ENCODE data around the gene THOP1. TPM values are rescaled to one million over a fixed set of nuclear protein-coding genes. Genes with fewer than 3 reads are reported as not detected.

The THOP1 gene
- 10 to 100 TPM; 33.9 to 45.8 TPM for total RNA-seq

DNA sequence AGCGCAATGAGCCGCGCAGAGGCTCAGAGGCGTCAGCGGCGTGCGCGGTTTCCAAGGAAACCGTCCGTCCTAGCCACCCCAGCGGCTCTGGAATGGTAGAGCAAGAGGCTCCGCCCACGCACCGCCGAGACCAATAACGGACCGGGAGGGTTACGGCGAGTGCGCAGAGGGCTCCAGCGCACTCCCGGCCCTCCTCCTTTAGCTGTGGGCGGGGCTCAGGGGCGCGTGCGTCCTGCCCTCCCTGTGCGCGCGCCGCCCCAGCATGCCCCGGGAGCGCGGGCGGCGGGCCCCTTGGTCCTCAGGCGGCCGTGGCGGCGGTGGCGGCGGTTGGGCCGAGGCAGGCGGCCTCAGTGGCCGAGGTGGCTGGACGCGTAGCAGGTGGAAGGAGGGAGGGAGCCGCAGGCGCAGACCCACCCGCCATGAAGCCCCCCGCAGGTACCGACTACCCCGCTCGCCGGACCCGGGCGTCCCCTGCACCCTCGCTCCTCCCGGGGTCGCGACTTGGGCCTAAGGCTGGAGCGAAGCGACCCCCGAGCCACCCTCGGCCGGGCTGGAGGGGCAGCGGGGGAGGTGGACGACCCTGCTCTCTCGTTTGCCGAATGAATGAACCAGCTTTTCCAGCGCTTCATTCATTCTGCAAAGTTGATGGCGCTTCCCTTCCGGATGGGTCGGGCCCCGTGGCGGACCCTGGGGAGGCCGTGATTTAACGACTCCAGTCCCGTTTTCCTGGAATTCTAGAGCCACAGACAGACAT lies at the start of gene THOP1:
THOP1 (plus strand) TSS at position 260 of the 754 bp plus-strand sequence; CDS start at position 420, 160 bp downstream.
- H3K9me3 ChIP-seq: no peaks in the 10 kb centered on the region
- peaks cover 0 to 46% of the 10 kb centered on the region in 2 donors for H3K4me1 ChIP-seq
- TF ChIP-seq, protein P1, sequence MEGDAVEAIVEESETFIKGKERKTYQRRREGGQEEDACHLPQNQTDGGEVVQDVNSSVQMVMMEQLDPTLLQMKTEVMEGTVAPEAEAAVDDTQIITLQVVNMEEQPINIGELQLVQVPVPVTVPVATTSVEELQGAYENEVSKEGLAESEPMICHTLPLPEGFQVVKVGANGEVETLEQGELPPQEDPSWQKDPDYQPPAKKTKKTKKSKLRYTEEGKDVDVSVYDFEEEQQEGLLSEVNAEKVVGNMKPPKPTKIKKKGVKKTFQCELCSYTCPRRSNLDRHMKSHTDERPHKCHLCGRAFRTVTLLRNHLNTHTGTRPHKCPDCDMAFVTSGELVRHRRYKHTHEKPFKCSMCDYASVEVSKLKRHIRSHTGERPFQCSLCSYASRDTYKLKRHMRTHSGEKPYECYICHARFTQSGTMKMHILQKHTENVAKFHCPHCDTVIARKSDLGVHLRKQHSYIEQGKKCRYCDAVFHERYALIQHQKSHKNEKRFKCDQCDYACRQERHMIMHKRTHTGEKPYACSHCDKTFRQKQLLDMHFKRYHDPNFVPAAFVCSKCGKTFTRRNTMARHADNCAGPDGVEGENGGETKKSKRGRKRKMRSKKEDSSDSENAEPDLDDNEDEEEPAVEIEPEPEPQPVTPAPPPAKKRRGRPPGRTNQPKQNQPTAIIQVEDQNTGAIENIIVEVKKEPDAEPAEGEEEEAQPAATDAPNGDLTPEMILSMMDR (IDR thresholded peaks at IDR 0.05): peak in 1 of 2 donors; percentile 21
- peaks cover 2% of the 10 kb centered on the region for H3K36me3 ChIP-seq
- no peaks in the 10 kb centered on the region for H3K27me3 ChIP-seq
- H3K27ac ChIP-seq: peak within 1 kb of the TSS; percentile 78 to 81
- DNase-seq (ENCODE audit: low spot score): peak; percentile 96
- H3K4me3 ChIP-seq: peak within 1 kb of the TSS; percentile 83 to 97

- no peak overlapping the region for H3K4me3 ChIP-seq
- peaks cover 15% of the 10 kb centered on the region for H3K36me3 ChIP-seq
These were observed 48.6 kb upstream of the THOP1 start for GRCh38 chr19:2736550-2737190.

GRCh38 chr19:2739602-2740313 lies 45.5 kb upstream of the THOP1 start, which contains the start of gene SLC39A3:
Gene SLC39A3, minus strand, starts transcription at chr19:2740017. Its CDS starts 2,760 bp downstream, at chr19:2737257.
- Histone ChIP-seq H3K27ac (peak within 1 kb of the TSS; percentile 63 to 82), H3K36me3 (peaks cover 15% of the 10 kb centered on the region), H3K27me3 (no peaks in the 10 kb centered on the region), H3K4me1 (peaks cover 0 to 8% of the 10 kb centered on the region in 2 donors), H3K9me3 (no peaks in the 10 kb centered on the region), H3K4me3 (peak within 1 kb of the TSS; percentile 88 to 98)
- TF ChIP-seq, protein P1 (IDR thresholded peaks at IDR 0.05): peak; percentile 20 to 34
- peak; percentile 97 for DNase-seq (ENCODE audit: low spot score)

More at GRCh38 chr19:2736550-2737190, 48.6 kb upstream of the THOP1 start:
- H3K27me3 ChIP-seq: no peaks in the 10 kb centered on the region
- H3K4me1 ChIP-seq: peaks cover 0 to 8% of the 10 kb centered on the region in 2 donors
- no peak overlapping the region for H3K27ac ChIP-seq
- H3K9me3 ChIP-seq: no peaks in the 10 kb centered on the region
- DNase-seq (ENCODE audit: low spot score): no peak
- TF ChIP-seq, protein P1 (IDR thresholded peaks at IDR 0.05): no peak

GRCh38 chr19:2740314-2740656 lies 45.0 kb upstream of the THOP1 start:
- Histone ChIP-seq H3K36me3 (peaks cover 9% of the 10 kb centered on the region), H3K9me3 (no peaks in the 10 kb centered on the region), H3K27ac (no peak overlapping the region), H3K4me3 (peak overlapping the region; percentile 88 to 98), H3K27me3 (no peaks in the 10 kb centered on the region), H3K4me1 (peaks cover 0 to 8% of the 10 kb centered on the region in 2 donors)
- DNase-seq (ENCODE audit: low spot score): no peak
- TF ChIP-seq, protein P1 (IDR thresholded peaks at IDR 0.05): no peak

GRCh38 chr19:2743099-2743498 lies 42.2 kb upstream of the THOP1 start:
- no peaks in the 10 kb centered on the region for H3K27me3 ChIP-seq
- no peaks in the 10 kb centered on the region for H3K9me3 ChIP-seq
- no peaks in the 10 kb centered on the region for H3K36me3 ChIP-seq
- no peak for DNase-seq (ENCODE audit: low spot score)
- no peak overlapping the region for H3K4me3 ChIP-seq
- H3K4me1 ChIP-seq: peaks cover 0 to 8% of the 10 kb centered on the region in 2 donors
- TF ChIP-seq, protein P1 (IDR thresholded peaks at IDR 0.05): no peak
- H3K27ac ChIP-seq: no peak overlapping the region
